HG02970 (cell line): ENCODE measurements around the gene SMIM29.
"Not testable (repeated sequence)": the region's sequence is repeated elsewhere in the genome, so short reads cannot be mapped to it uniquely, and the experiment has no call there.

Experiments
- ATAC-seq: cut with Tn5 transposase; IDR thresholded peaks from one replicate; pipeline ENCODE4 v1.9.1; 2021; ENCODE audit warnings: mild to moderate bottlenecking, moderate library complexity, moderate number of reproducible peaks; ENCODE audit not compliant: unreplicated experiment, low FRiP score

SMIM29 gene

GRCh38 chr6:34269658-34270341 lies 21.0 kb upstream of the SMIM29 start:
- ATAC-seq = not testable (repeated sequence)

- ATAC-seq = not testable (repeated sequence)
These were observed 20.3 kb upstream of the SMIM29 start for GRCh38 chr6:34269132-34269531.

GRCh38 chr6:34267746-34268145 lies 18.9 kb upstream of the SMIM29 start:
- no peak for ATAC-seq

GRCh38 chr6:34263484-34263883 lies 14.7 kb upstream of the SMIM29 start:
- not testable (repeated sequence) for ATAC-seq

GRCh38 chr6:34260576-34261267 lies 11.9 kb upstream of the SMIM29 start:
- ATAC-seq = no peak

- ATAC-seq = no peak
These were observed 10.8 kb upstream of the SMIM29 start for GRCh38 chr6:34259529-34260069.

- ATAC-seq = not testable (repeated sequence)
These were observed 3.6 kb upstream of the SMIM29 start for GRCh38 chr6:34252395-34252794.

GRCh38 chr6:34249469-34250261 lies 859 bp upstream of the SMIM29 start:
- ATAC-seq = peak; percentile 26

GRCh38 chr6:34248198-34248726 lies 544 bp downstream of the SMIM29 start:
- ATAC-seq = peak; percentile 17

GRCh38 chr6:34247481-34248197 lies 1.2 kb downstream of the SMIM29 start:
- no peak for ATAC-seq

- ATAC-seq = no peak
These were observed 2.0 kb downstream of the SMIM29 start for GRCh38 chr6:34246563-34247391.

- ATAC-seq = no peak
These were observed 2.6 kb downstream of the SMIM29 start for GRCh38 chr6:34246249-34246562.

- ATAC-seq = not testable (repeated sequence)
These were observed 3.1 kb downstream of the SMIM29 start for GRCh38 chr6:34245761-34246140.

GRCh38 chr6:34245032-34245760 lies 3.6 kb downstream of the SMIM29 start:
- ATAC-seq = not testable (repeated sequence)

- no peak for ATAC-seq
These were observed 4.6 kb downstream of the SMIM29 start for GRCh38 chr6:34243901-34244884.

GRCh38 chr6:34243131-34243771 lies 5.6 kb downstream of the SMIM29 start:
- no peak for ATAC-seq
